ENCODE measurements around the gene CDC5L.

DNA sequence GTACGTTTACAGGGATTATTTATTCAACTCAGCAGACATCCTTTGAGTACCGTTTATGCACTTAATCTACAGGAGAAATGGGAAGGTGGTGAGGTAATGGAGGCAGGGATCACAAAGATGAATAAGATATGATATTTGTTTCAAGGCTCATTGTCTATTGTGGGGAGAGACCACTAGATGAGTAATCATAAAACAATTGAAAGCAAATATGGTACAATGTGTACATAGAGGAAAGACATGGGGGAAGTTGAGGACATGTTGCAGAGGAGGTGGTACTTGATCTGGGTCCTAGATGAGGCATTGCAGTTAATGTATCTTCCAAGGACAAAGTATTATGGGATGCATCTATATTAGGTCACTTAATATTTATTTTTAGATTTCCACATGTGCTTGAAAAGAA lies 13.7 kb upstream of the CDC5L start:
- TF ChIP-seq, protein P1, sequence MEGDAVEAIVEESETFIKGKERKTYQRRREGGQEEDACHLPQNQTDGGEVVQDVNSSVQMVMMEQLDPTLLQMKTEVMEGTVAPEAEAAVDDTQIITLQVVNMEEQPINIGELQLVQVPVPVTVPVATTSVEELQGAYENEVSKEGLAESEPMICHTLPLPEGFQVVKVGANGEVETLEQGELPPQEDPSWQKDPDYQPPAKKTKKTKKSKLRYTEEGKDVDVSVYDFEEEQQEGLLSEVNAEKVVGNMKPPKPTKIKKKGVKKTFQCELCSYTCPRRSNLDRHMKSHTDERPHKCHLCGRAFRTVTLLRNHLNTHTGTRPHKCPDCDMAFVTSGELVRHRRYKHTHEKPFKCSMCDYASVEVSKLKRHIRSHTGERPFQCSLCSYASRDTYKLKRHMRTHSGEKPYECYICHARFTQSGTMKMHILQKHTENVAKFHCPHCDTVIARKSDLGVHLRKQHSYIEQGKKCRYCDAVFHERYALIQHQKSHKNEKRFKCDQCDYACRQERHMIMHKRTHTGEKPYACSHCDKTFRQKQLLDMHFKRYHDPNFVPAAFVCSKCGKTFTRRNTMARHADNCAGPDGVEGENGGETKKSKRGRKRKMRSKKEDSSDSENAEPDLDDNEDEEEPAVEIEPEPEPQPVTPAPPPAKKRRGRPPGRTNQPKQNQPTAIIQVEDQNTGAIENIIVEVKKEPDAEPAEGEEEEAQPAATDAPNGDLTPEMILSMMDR (IDR thresholded peaks at IDR 0.05) = no peak
- TF ChIP-seq POLR2A (IDR thresholded peaks at IDR 0.05) = no peak

All from tibial nerve (tissue), 3 donors.